CD4-positive, alpha-beta memory T cell (primary cell): Measurements from ENCODE around the gene RBM48. TPM values are rescaled to one million over a fixed set of nuclear protein-coding genes. Genes with fewer than 3 reads are reported as not detected.

Source experiments
- CTCF ChIA-PET: fragments of 350-600 bp; sonication (Branson Sonifier 250); formaldehyde crosslinking; loops from one replicate; lab custom pipeline; 2021; ENCODE audit warnings: inconsistent platforms; ENCODE audit not compliant: partially characterized antibody; lab: Charles Lee
- POLR2A ChIA-PET: fragments of 350-600 bp; sonication (Branson Sonifier 250); formaldehyde crosslinking; loops from one replicate; lab custom pipeline; 2021; ENCODE audit not compliant: partially characterized antibody; lab: Charles Lee
- DNase-seq, 5 donors: peaks; one replicate each; pipeline versions ENCODE4 v3.0.0 to v3.0.0-alpha.2; 2020 to 2022; ENCODE audit warnings: mixed read lengths in 1 of 5
- H3K27ac ChIP-seq: one replicate; pipeline ENCODE4 v1.7.0; 2013; ENCODE audit warnings: low read depth, low read length
- H3K27me3 ChIP-seq: 2 replicates; pipeline ENCODE4 v1.7.0; 2013; ENCODE audit warnings: mild to moderate bottlenecking, low read length, moderate library complexity; ENCODE audit not compliant: insufficient read depth
- H3K36me3 ChIP-seq: 2 replicates; pipeline ENCODE4 v1.7.0; 2013; ENCODE audit warnings: mild to moderate bottlenecking, low read length, moderate library complexity; ENCODE audit not compliant: insufficient read depth
- H3K4me1 ChIP-seq: 2 replicates; pipeline ENCODE4 v1.7.0; 2013; ENCODE audit warnings: mild to moderate bottlenecking, low read length, moderate library complexity; ENCODE audit not compliant: insufficient read depth
- H3K4me3 ChIP-seq, 2 donors: one replicate each; pipeline ENCODE4 v1.7.0; 2013; ENCODE audit warnings: low read length in 2 of 2, mild to moderate bottlenecking in 1 of 2
- H3K9me3 ChIP-seq, 2 donors: one replicate each; pipeline ENCODE4 v1.7.0; 2013; ENCODE audit warnings: low read length in 2 of 2, control low read depth in 1 of 2; ENCODE audit not compliant: control insufficient read depth in 1 of 2
- H3K27ac Mint-ChIP-seq, 7 donors: one replicate each; pipeline ENCODE4 v1.8.0; 2020 to 2021; ENCODE audit warnings: mixed read lengths in 7 of 7, mild to moderate bottlenecking in 6 of 7, inconsistent platforms in 3 of 7, moderate library complexity in 3 of 7
- H3K27me3 Mint-ChIP-seq, 2 donors: one replicate each; pipeline ENCODE4 v1.8.0; 2020 to 2021; ENCODE audit warnings: mixed read lengths in 2 of 2
- H3K36me3 Mint-ChIP-seq, 2 donors: one replicate each; pipeline ENCODE4 v1.8.0; 2020 to 2021; ENCODE audit warnings: mixed read lengths in 2 of 2, inconsistent platforms in 1 of 2, mild to moderate bottlenecking in 1 of 2
- H3K4me1 Mint-ChIP-seq, 4 donors: one replicate each; pipeline ENCODE4 v1.8.0; 2020 to 2021; ENCODE audit warnings: mixed read lengths in 4 of 4, mild to moderate bottlenecking in 1 of 4
- H3K4me3 Mint-ChIP-seq, 8 donors: one replicate each; pipeline ENCODE4 v1.8.0; 2020 to 2021; ENCODE audit warnings: mixed read lengths in 8 of 8, mild to moderate bottlenecking in 7 of 8, moderate library complexity in 6 of 8, inconsistent platforms in 3 of 8
- H3K9me3 Mint-ChIP-seq, 8 donors: one replicate each; pipeline ENCODE4 v1.8.0; 2020 to 2021; ENCODE audit warnings: mixed read lengths in 8 of 8, mild to moderate bottlenecking in 5 of 8, inconsistent platforms in 3 of 8, moderate library complexity in 1 of 8
- intact Hi-C: fragments of 100-400 bp; cut with micrococcal nuclease; formaldehyde crosslinking; loops from one replicate; pipeline ENCODE4 v1.15.1; 2023
- polyA plus RNA-seq, 2 donors: library from polyadenylated mRNA; unstranded; fragments of 300-500 nt; fragmentation: Illumina TruSeq; gene quantifications; one replicate each; pipeline ENCODE4 v1.2.3, GENCODE V29; 2021
- total RNA-seq, 2 experiments: library from RNA; stranded (reverse); gene quantifications; one replicate each; pipeline ENCODE4 v1.2.3, GENCODE V29; 2021

Gene RBM48
- total and polyA plus RNA-seq, 4 experiments from 2014 or later, result 28.2 to 37.9 (median 35.4) TPM

- POLR2A ChIA-PET, result interaction anchor here (1.9 kb wide), 1 partner anchor 15 kb away, joined by 4 read pairs; the partner anchor contains the start of genes PEX1 and RBM48
- no peaks in the 10 kb centered on the region for H3K27me3 Mint-ChIP-seq
- no peak overlapping the region for H3K27ac ChIP-seq
- H3K4me1 Mint-ChIP-seq, result peaks cover 0 to 7% (median 2%) of the 10 kb centered on the region in 4 donors
- H3K36me3 Mint-ChIP-seq, result peaks cover 32 to 34% of the 10 kb centered on the region in 2 donors
- CTCF ChIA-PET, result interaction anchor here (0.9 kb wide), 1 partner anchor 15 kb away, joined by 3 read pairs; the partner anchor contains the start of genes PEX1 and RBM48
- H3K27me3 ChIP-seq, result no peaks in the 10 kb centered on the region
- peaks cover 14% of the 10 kb centered on the region for H3K36me3 ChIP-seq
- H3K4me1 ChIP-seq, result no peaks in the 10 kb centered on the region
- intact Hi-C loops, result no loop called here
- H3K9me3 Mint-ChIP-seq, result no peaks in the 10 kb centered on the region
- H3K4me3 ChIP-seq, result no peak overlapping the region
- H3K27ac Mint-ChIP-seq, result no peak overlapping the region
- H3K9me3 ChIP-seq, result no peaks in the 10 kb centered on the region
- no peak overlapping the region for H3K4me3 Mint-ChIP-seq
- DNase-seq, result no peak
Measured at GRCh38 chr7:92513167-92513902, 15.3 kb upstream of the RBM48 start.

- Mint-ChIP-seq H3K4me1 (peaks cover 0 to 7% (median 2%) of the 10 kb centered on the region in 4 donors), H3K27ac (peak overlapping the region in 1 of 7 donors; percentile 53), H3K36me3 (peaks cover 25 to 38% of the 10 kb centered on the region in 2 donors), H3K4me3 (no peak overlapping the region), H3K9me3 (no peaks in the 10 kb centered on the region), H3K27me3 (no peaks in the 10 kb centered on the region)
- H3K36me3 ChIP-seq, result peaks cover 11% of the 10 kb centered on the region
- no peak for DNase-seq
- POLR2A ChIA-PET, result interaction anchor here (1.8 kb wide), 1 partner anchor 11 kb away, joined by 4 read pairs; the partner anchor contains the start of genes PEX1 and RBM48
- H3K4me3 ChIP-seq, result no peak overlapping the region
- intact Hi-C loops, result no loop called here
- H3K9me3 ChIP-seq, result no peaks in the 10 kb centered on the region
- CTCF ChIA-PET, result interaction anchor here (3.0 kb wide), 1 partner anchor 11 kb away, joined by 10 read pairs; the partner anchor contains the start of genes PEX1 and RBM48
- no peak overlapping the region for H3K27ac ChIP-seq
- no peaks in the 10 kb centered on the region for H3K27me3 ChIP-seq
- H3K4me1 ChIP-seq, result no peaks in the 10 kb centered on the region
Measured at GRCh38 chr7:92517631-92518030, 11.0 kb upstream of the RBM48 start.

- intact Hi-C loops, result no loop called here
- H3K4me1 ChIP-seq, result no peaks in the 10 kb centered on the region
- Mint-ChIP-seq H3K27me3 (no peaks in the 10 kb centered on the region), H3K9me3 (no peaks in the 10 kb centered on the region), H3K4me3 (no peak overlapping the region), H3K36me3 (peaks cover 16 to 35% of the 10 kb centered on the region in 2 donors), H3K4me1 (peaks cover 0 to 10% (median 3%) of the 10 kb centered on the region in 4 donors), H3K27ac (peak overlapping the region in 1 of 7 donors; percentile 60)
- CTCF ChIA-PET, result no interaction called here
- no peaks in the 10 kb centered on the region for H3K9me3 ChIP-seq
- no peak overlapping the region for H3K27ac ChIP-seq
- H3K27me3 ChIP-seq, result no peaks in the 10 kb centered on the region
- POLR2A ChIA-PET, result interaction anchor here (1.0 kb wide), 1 partner anchor 9 kb away, joined by 4 read pairs; the partner anchor contains the start of genes PEX1 and RBM48
- no peak overlapping the region for H3K4me3 ChIP-seq
- DNase-seq, result no peak
- peaks cover 11% of the 10 kb centered on the region for H3K36me3 ChIP-seq
Measured at GRCh38 chr7:92520024-92520423, 8.6 kb upstream of the RBM48 start.

GRCh38 chr7:92523110-92523509 lies 5.5 kb upstream of the RBM48 start:
- Mint-ChIP-seq H3K4me1 (peaks cover 15 to 28% (median 18%) of the 10 kb centered on the region in 4 donors), H3K27ac (no peak overlapping the region), H3K27me3 (no peaks in the 10 kb centered on the region), H3K4me3 (no peak overlapping the region), H3K9me3 (no peaks in the 10 kb centered on the region), H3K36me3 (peaks cover 0 to 19% of the 10 kb centered on the region in 2 donors)
- Histone ChIP-seq H3K4me3 (no peak overlapping the region), H3K36me3 (no peaks in the 10 kb centered on the region), H3K9me3 (no peaks in the 10 kb centered on the region), H3K4me1 (peaks cover 17% of the 10 kb centered on the region), H3K27me3 (no peaks in the 10 kb centered on the region), H3K27ac (no peak overlapping the region)
- intact Hi-C loops, result no loop called here
- DNase-seq, result no peak
- ChIA-PET POLR2A (no interaction called here), CTCF (no interaction called here)

GRCh38 chr7:92527300-92528187 lies 1.1 kb upstream of the RBM48 start:
- peak; percentile 41 to 69 (median 49) for DNase-seq
- Mint-ChIP-seq H3K36me3 (peaks cover 15 to 32% of the 10 kb centered on the region in 2 donors), H3K9me3 (no peaks in the 10 kb centered on the region), H3K27ac (peak overlapping the region; percentile 87 to 100 (median 96)), H3K4me3 (peak overlapping the region; percentile 93 to 99 (median 95)), H3K4me1 (peaks cover 28 to 46% (median 36%) of the 10 kb centered on the region in 4 donors), H3K27me3 (no peaks in the 10 kb centered on the region)
- intact Hi-C loops, result loop anchor here (1.0 to 2.0 kb wide), 12 partner anchors 63 to 705 kb away; partner anchors contain the start of genes AKAP9, ANKIB1, CYP51A1 and FAM133B
- CTCF ChIA-PET, result interaction anchor here (0.8 to 2.2 kb wide), 10 partner anchors 11 to 647 kb away, joined by 3 to 18 read pairs (median 7); partner anchors contain the start of genes ANKIB1, GATAD1, KRIT1 and MTERF1
- Histone ChIP-seq H3K27ac (peak overlapping the region; percentile 91), H3K27me3 (no peaks in the 10 kb centered on the region), H3K4me1 (peaks cover 29% of the 10 kb centered on the region), H3K9me3 (no peaks in the 10 kb centered on the region), H3K36me3 (peaks cover 18% of the 10 kb centered on the region), H3K4me3 (peak overlapping the region; percentile 92 to 93)
- POLR2A ChIA-PET, result interaction anchor here (0.8 to 2.3 kb wide), 15 partner anchors 10 to 590 kb away, joined by 3 to 61 read pairs (median 5); partner anchors contain the start of genes AKAP9, ANKIB1, CDK6 and FAM133B

- Histone ChIP-seq H3K27me3 (no peaks in the 10 kb centered on the region), H3K27ac (peak overlapping the region; percentile 90), H3K9me3 (no peaks in the 10 kb centered on the region), H3K4me1 (peaks cover 33% of the 10 kb centered on the region), H3K4me3 (peak overlapping the region; percentile 77 to 97), H3K36me3 (peaks cover 31% of the 10 kb centered on the region)
- no peak for DNase-seq
- intact Hi-C loops, result loop anchor here (1.0 to 2.0 kb wide), 12 partner anchors 61 to 703 kb away; partner anchors contain the start of genes AKAP9, ANKIB1, CYP51A1 and FAM133B
- H3K36me3 Mint-ChIP-seq, result peaks cover 27 to 46% of the 10 kb centered on the region in 2 donors
- no peaks in the 10 kb centered on the region for H3K9me3 Mint-ChIP-seq
- ChIA-PET CTCF (interaction anchor here (0.5 to 2.2 kb wide), 23 partner anchors 9 to 704 kb away, joined by 3 to 18 read pairs (median 5); partner anchors contain the start of genes ANKIB1, FAM133B, GATAD1 and KRIT1), POLR2A (interaction anchor here (0.8 to 2.3 kb wide), 25 partner anchors 8 to 704 kb away, joined by 3 to 61 read pairs (median 4); partner anchors contain the start of genes AKAP9, ANKIB1, CDK6 and FAM133B)
- H3K4me1 Mint-ChIP-seq, result peaks cover 33 to 57% (median 42%) of the 10 kb centered on the region in 4 donors
- H3K27me3 Mint-ChIP-seq, result no peaks in the 10 kb centered on the region
- peak overlapping the region; percentile 82 to 99 (median 96) for H3K4me3 Mint-ChIP-seq
- H3K27ac Mint-ChIP-seq, result peak overlapping the region; percentile 87 to 100 (median 98)
Measured at GRCh38 chr7:92528958-92529264, 316 bp downstream of the RBM48 start.
